Epithelial cell of proximal tubule (primary cell): Measurements from ENCODE around the gene IL24. TPM values are rescaled to one million over a fixed set of nuclear protein-coding genes. Genes with fewer than 3 reads are reported as not detected.

Experiments
- DNase-seq: peaks from one replicate; pipeline ENCODE4 v3.0.0-alpha.2; 2011; ENCODE audit warnings: low read depth
- H3K4me3 ChIP-seq: 2 replicates; pipeline ENCODE4 v1.5.1; 2011; ENCODE audit warnings: low read depth, mild to moderate bottlenecking, low read length
- CTCF ChIP-seq: conservative IDR thresholded peaks from 2 replicates; pipeline ENCODE4 v1.5.1; 2012; ENCODE audit warnings: low read depth, mild to moderate bottlenecking, low read length
- total RNA-seq: library from RNA; depleted of rRNA; stranded (reverse); fragments of >200 nt; gene quantifications from 2 replicates; pipeline ENCODE4 v1.2.3, GENCODE V29; 2015

The IL24 gene
- total RNA-seq, 1 donor from 2014 or later: 1.1 TPM

- TF ChIP-seq CTCF: no peak
- H3K4me3 ChIP-seq: peak within 1 kb of the TSS; percentile 10
- DNase-seq: no peak
Observed at GRCh38 chr1:206946261-206946660, 49.0 kb downstream of the IL24 start, which contains the start of gene PIGR. PIGR (minus strand) TSS chr1:206946466; CDS start chr1:206940531, 5,935 bp downstream.

GRCh38 chr1:206947255-206947654 is 50.0 kb downstream of the IL24 start:
- DNase-seq: no peak
- no peak overlapping the region for H3K4me3 ChIP-seq
- no peak for TF ChIP-seq CTCF

GRCh38 chr1:206949208-206949607 is 52.0 kb downstream of the IL24 start:
- TF ChIP-seq CTCF: no peak
- no peak for DNase-seq
- no peak overlapping the region for H3K4me3 ChIP-seq

- no peak for DNase-seq
- no peak for TF ChIP-seq CTCF
- no peak overlapping the region for H3K4me3 ChIP-seq
Observed at GRCh38 chr1:206949641-206950040, 52.4 kb downstream of the IL24 start.

GRCh38 chr1:206951318-206952100 is 54.3 kb downstream of the IL24 start:
- peak; percentile 26 for TF ChIP-seq CTCF

GRCh38 chr1:206952171-206952570 is 54.9 kb downstream of the IL24 start:
- peak overlapping the region; percentile 1 for H3K4me3 ChIP-seq
- no peak for DNase-seq
- no peak for TF ChIP-seq CTCF

More at GRCh38 chr1:206951318-206952100, 54.3 kb downstream of the IL24 start:
- DNase-seq: no peak
- H3K4me3 ChIP-seq: peak overlapping the region; percentile 1

- no peak for TF ChIP-seq CTCF
- no peak for DNase-seq
- H3K4me3 ChIP-seq: no peak overlapping the region
Observed at GRCh38 chr1:206953126-206953525, 55.9 kb downstream of the IL24 start.
